Measurements from ENCODE around the gene AAGAB.

Gene AAGAB

GRCh38 chr15:67244971-67245478 is 9.4 kb downstream of the AAGAB start:
- no peak for TF ChIP-seq CTCF (IDR thresholded peaks at IDR 0.05; ENCODE audit: low read depth, low read length)
- Histone ChIP-seq H3K27ac (no peak overlapping the region), H3K9me3 (ENCODE audit: severe bottlenecking) (no peaks in the 10 kb centered on the region), H3K4me3 (ENCODE audit: low read depth, low read length) (no peak overlapping the region), H3K27me3 (ENCODE audit: insufficient read depth, low read depth, severe bottlenecking) (no peaks in the 10 kb centered on the region), H3K36me3 (peaks cover 5% of the 10 kb centered on the region)
- DNase-seq: no peak

GRCh38 chr15:67242708-67243111 is 11.8 kb downstream of the AAGAB start:
- no peak for DNase-seq
- Histone ChIP-seq H3K36me3 (peaks cover 5% of the 10 kb centered on the region), H3K9me3 (ENCODE audit: severe bottlenecking) (no peaks in the 10 kb centered on the region), H3K4me3 (ENCODE audit: low read depth, low read length) (no peak overlapping the region), H3K27ac (no peak overlapping the region), H3K27me3 (ENCODE audit: insufficient read depth, low read depth, severe bottlenecking) (no peaks in the 10 kb centered on the region)
- no peak for TF ChIP-seq CTCF (IDR thresholded peaks at IDR 0.05; ENCODE audit: low read depth, low read length)

GRCh38 chr15:67241132-67241855 is 13.2 kb downstream of the AAGAB start:
- no peaks in the 10 kb centered on the region for H3K27me3 ChIP-seq (ENCODE audit: insufficient read depth, low read depth, severe bottlenecking)
- no peak for DNase-seq
- H3K4me3 ChIP-seq (ENCODE audit: low read depth, low read length): no peak overlapping the region
- H3K27ac ChIP-seq: no peak overlapping the region
- no peaks in the 10 kb centered on the region; the same call in 1 of the 2 replicates for H3K36me3 ChIP-seq
- no peaks in the 10 kb centered on the region for H3K9me3 ChIP-seq (ENCODE audit: severe bottlenecking)
- TF ChIP-seq CTCF (IDR thresholded peaks at IDR 0.05; ENCODE audit: low read depth, low read length): no peak

GRCh38 chr15:67240235-67241131 is 14.0 kb downstream of the AAGAB start:
- peak; percentile 12 for DNase-seq
- 0 out of 2 replicates have a peak, but pooled peaks have one; percentile 10 for TF ChIP-seq CTCF (IDR thresholded peaks at IDR 0.05; ENCODE audit: low read depth, low read length)
- H3K27ac ChIP-seq: no peak overlapping the region
- no peaks in the 10 kb centered on the region for H3K27me3 ChIP-seq (ENCODE audit: insufficient read depth, low read depth, severe bottlenecking)
- no peak overlapping the region for H3K4me3 ChIP-seq (ENCODE audit: low read depth, low read length)
- H3K9me3 ChIP-seq (ENCODE audit: severe bottlenecking): no peaks in the 10 kb centered on the region
- no peaks in the 10 kb centered on the region for H3K36me3 ChIP-seq

- H3K36me3 ChIP-seq: peaks cover 37% of the 10 kb centered on the region
- H3K9me3 ChIP-seq (ENCODE audit: severe bottlenecking): no peaks in the 10 kb centered on the region
- no peak overlapping the region for H3K27ac ChIP-seq
- H3K4me3 ChIP-seq (ENCODE audit: low read depth, low read length): no peak overlapping the region
- TF ChIP-seq CTCF (IDR thresholded peaks at IDR 0.05; ENCODE audit: low read depth, low read length): no peak
- H3K27me3 ChIP-seq (ENCODE audit: insufficient read depth, low read depth, severe bottlenecking): no peaks in the 10 kb centered on the region
- no peak for DNase-seq
Observed at GRCh38 chr15:67232591-67232990, 21.9 kb downstream of the AAGAB start.
